DMS53 (cell line): ENCODE results near the gene CFTR.
A peak's percentile ranks its signal among the peaks of the same experiment; 100 is the strongest.
"Not testable (repeated sequence)": the region's sequence is repeated elsewhere in the genome, so short reads cannot be mapped to it uniquely, and the experiment has no call there.

Experiments used
- DNase-seq: peaks from one replicate; lab custom pipeline; 2025; lab: John Stamatoyannopoulos, UW

The CFTR gene

GRCh38 chr7:117479225-117480054 lies at the start of gene CFTR:
Gene CFTR, plus strand, starts transcription at chr7:117480025. Its CDS starts 70 bp downstream, at chr7:117480095.
- DNase-seq: no peak

DNA sequence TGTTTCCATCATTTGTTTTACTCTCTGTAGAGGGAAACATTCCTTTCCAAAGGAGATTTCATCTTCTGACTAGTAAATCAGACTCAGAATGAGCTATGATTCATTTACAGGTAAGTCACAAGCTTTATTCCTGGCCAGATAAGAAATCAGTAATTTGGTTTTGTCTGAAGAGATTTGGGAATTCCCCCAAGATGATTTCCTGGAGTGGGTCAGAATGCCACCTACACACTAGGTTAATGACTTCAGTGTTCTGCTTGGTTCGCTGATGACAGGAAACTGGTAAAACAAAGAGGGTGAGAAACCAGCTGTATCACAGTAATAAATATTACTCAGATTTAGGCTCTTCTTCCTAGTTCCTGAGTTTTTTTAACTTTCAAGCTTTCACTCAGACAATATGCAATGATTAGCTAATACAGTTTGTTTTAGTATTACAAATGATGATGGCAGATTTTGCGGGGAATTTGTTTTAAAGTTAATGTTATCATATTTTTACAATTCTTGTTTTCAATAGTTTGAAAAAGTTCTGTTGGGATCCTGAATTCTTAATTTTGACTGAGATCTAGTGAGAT lies 44.3 kb upstream of the CFTR start:
- DNase-seq: peak; percentile 36

GRCh38 chr7:117444646-117445045 lies 35.2 kb upstream of the CFTR start:
- no peak for DNase-seq

DNA sequence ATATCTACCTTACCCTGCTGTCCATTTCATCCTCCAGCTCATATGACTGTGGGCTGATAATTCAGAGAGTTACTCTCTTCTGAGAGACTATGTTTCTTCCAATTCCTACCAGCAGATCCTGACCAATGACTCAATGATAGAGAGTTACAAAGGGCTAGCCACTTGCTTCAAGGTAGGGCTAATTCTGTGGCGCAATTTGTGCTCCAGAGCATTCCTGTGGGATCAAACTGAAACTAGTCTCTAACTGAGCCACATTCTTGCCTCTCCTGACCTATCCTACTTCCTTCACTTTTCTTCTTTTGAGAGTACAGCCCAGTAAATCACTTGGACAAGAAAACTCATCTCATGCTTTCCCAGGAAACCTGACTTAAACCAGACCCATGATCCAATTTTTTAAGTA lies 34.6 kb upstream of the CFTR start:
- no peak for DNase-seq

GRCh38 chr7:117446220-117446815 lies 33.5 kb upstream of the CFTR start:
- DNase-seq: no peak

DNA sequence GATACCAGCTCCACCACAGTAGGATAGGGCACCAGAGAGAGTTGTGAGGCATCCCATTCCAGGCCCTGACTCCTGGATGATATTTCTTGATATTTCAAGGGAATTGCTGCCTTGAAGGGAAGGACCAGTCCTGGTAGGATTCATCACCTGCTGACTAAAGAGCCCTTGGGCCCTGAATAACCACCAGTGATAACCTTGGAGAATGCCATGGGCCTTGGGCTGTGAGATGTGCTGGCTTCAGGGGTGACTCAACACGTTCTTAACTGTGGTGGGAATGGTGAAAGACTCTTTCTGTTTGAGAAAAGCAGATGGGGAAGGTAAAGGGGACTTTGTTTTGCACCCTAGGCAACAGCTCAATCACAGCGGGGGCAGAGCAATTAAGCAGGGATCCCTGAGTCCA lies 31.2 kb upstream of the CFTR start:
- no peak for DNase-seq

DNA sequence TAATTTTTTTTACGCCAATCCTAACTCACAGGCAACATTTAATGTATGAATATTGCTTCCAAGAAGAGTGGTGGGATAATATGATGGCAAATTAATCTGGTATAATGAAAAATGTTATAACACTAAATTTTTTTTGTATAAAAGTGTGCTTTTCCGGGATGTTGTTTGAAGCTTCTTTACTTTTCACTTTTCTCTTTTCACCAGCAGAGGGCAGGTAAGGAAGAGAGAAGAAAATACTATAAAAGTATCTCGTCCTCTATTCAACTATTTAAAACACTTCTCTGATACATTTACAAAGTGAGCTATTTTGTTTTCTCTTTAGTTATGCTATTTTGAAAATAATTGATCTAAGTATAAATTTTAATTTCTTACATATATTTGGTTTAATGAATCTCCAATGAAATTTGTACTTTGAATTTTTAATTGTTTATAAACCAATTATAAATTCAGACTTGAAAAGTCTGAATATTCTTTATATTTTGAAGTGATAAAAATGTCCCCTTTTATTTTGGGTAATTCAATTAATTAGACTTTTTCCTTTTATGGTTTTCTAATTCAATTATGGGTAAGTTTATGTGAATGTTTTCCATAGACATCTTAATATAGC lies 20.7 kb upstream of the CFTR start:
- peak; percentile 84 for DNase-seq

GRCh38 chr7:117459735-117460134 lies 20.1 kb upstream of the CFTR start:
- DNase-seq: no peak

DNA sequence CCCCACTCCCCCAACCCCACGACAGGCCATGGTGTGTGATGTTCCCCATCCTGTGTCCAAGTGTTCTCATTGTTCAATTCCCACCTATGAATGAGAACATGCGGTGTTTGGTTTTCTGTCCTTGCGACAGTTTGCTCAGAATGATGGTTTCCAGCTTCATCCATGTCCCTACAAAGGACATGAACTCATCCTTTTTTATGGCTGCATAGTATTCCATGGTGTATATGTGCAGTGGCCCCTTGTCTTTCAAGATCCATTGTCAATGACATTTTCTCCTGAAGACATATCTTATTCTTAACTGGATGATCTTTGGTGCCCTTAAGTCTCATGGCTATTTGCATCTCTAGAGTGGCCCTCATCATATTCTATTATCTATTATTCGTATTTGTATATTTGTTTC lies 19.0 kb upstream of the CFTR start:
- not testable (repeated sequence) for DNase-seq

GRCh38 chr7:117468174-117468573 lies 11.7 kb upstream of the CFTR start:
- DNase-seq: no peak

- DNase-seq: no peak
These were observed 9.0 kb upstream of the CFTR start for GRCh38 chr7:117470777-117471176.

- DNase-seq: no peak
These were observed 7.5 kb upstream of the CFTR start for GRCh38 chr7:117472335-117472734.

- DNase-seq: no peak
These were observed 3.1 kb upstream of the CFTR start for GRCh38 chr7:117476557-117477215.

DNA sequence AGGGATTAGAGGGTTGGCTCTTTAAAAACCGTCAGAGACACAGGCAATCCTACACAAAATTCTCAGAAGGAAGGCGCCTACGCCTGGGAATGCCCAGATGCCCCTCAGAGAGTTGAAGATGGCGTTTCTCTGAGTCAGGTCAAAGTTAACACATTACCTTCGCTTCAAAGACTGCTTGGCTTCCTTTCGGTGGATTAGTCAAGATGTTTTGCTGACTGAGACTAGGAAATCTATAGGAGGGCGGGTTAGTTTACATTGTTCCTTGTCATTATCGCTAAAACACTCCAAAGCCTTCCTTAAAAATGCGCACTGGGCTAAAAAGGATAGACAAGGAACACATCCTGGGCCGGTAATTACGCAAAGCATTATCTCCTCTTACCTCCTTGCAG lies 995 bp upstream of the CFTR start:
- DNase-seq: no peak

DNA sequence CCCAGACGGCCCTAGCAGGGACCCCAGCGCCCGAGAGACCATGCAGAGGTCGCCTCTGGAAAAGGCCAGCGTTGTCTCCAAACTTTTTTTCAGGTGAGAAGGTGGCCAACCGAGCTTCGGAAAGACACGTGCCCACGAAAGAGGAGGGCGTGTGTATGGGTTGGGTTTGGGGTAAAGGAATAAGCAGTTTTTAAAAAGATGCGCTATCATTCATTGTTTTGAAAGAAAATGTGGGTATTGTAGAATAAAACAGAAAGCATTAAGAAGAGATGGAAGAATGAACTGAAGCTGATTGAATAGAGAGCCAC lies 184 bp downstream of the CFTR start:
- DNase-seq: no peak

DNA sequence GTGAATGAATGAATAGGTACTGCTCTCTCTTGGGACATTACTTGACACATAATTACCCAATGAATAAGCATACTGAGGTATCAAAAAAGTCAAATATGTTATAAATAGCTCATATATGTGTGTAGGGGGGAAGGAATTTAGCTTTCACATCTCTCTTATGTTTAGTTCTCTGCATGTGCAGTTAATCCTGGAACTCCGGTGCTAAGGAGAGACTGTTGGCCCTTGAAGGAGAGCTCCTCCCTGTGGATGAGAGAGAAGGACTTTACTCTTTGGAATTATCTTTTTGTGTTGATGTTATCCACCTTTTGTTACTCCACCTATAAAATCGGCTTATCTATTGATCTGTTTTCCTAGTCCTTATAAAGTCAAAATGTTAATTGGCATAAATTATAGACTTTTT lies 1.2 kb downstream of the CFTR start:
- DNase-seq: no peak

DNA sequence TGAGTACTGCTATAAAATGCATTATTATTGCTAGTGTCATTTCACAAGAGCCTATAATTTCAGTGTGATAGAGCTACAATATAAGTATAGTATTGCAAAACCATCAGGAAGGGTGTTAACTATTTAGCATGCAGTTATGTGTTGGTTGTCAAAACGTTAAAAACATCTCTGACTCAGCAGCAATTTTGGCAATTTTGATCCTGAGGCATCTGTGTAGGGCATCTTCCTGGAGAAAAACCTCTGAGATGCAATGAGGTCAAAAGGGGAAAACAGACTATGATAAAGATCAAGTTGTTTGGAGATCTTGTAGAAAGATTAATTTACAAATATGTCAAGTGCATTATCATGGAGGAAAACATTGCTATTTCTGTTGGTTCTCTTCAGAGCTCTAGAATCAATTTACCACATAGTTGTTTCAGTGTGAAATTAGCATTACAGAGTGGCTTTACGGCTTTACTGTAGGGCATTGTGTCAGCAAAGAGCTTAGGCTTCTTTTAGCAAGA lies 5.3 kb downstream of the CFTR start:
- DNase-seq: no peak

- DNase-seq: no peak
These were observed 9.2 kb downstream of the CFTR start for GRCh38 chr7:117489016-117489415.

DNA sequence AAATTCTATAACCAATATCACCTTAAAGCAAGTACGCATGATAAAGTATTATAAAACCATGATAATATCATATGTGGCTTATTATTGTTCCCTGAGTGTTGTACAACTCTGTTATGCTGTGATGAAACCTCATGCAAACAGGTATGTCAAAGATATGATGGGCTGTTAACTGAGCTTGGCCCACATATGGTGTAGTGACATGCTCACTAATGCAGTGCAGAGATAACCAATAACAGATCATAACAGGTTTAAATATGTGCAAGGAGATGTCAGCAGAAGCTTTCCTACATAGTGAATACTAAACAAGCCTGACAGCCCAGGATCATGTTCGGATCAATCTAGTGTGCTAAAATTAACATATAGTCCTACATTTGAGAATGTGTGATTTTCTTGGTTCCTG lies 9.6 kb downstream of the CFTR start:
- no peak for DNase-seq

DNA sequence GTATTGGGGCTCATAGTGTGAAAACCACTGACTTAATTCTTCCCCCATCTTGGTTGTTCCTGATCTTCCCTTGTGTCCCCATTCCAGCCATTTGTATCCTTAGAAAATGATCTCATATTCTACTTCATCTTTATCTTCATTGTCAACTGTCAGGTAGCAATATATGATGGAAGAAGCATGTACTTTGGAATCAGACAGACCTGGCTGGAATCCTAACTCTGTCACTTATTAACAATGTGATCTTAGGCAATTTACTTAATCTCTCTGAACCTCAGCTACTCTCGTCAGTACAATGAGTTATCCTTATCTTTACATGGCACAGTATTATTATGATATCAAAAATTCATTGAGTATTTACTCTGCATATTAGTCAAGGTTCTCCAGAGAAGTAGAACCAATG lies 10.1 kb downstream of the CFTR start:
- DNase-seq: no peak

GRCh38 chr7:117492649-117493048 lies 12.8 kb downstream of the CFTR start:
- DNase-seq: no peak

- no peak for DNase-seq
These were observed 13.6 kb downstream of the CFTR start for GRCh38 chr7:117493460-117493859.
